GM23248 (cell line): ENCODE results near the gene C16orf92. TPM values are rescaled to one million over a fixed set of nuclear protein-coding genes. Genes with fewer than 3 reads are reported as not detected.

Experiments used
- DNase-seq: peaks from one replicate; pipeline ENCODE4 v3.0.0-alpha.2; 2015
- H2AFZ ChIP-seq: fragments of 200-600 bp; sonication (generic); 2 replicates; pipeline ENCODE4 v1.6.1; 2016; ENCODE audit warnings: antibody characterized with exemption
- H3F3A ChIP-seq: fragments of 200-600 bp; sonication (generic); 2 replicates; pipeline ENCODE4 v1.6.1; 2016; ENCODE audit warnings: mild to moderate bottlenecking, antibody characterized with exemption, mixed run types; ENCODE audit not compliant: insufficient read depth
- H3K27ac ChIP-seq: fragments of 200-600 bp; sonication (generic); 2 replicates; pipeline ENCODE4 v1.5.1; 2016; ENCODE audit warnings: mild to moderate bottlenecking
- H3K27me3 ChIP-seq: fragments of 200-600 bp; sonication (generic); replicated peaks from 2 replicates; pipeline ENCODE4 v1.6.1; 2016; ENCODE audit warnings: mild to moderate bottlenecking; ENCODE audit not compliant: insufficient read depth
- H3K36me3 ChIP-seq: fragments of 200-600 bp; sonication (generic); 2 replicates; pipeline ENCODE4 v1.6.1; 2016; ENCODE audit warnings: low read depth, mild to moderate bottlenecking
- H3K4me1 ChIP-seq: fragments of 200-600 bp; sonication (generic); 2 replicates; pipeline ENCODE4 v1.6.1; 2016; ENCODE audit warnings: mild to moderate bottlenecking; ENCODE audit not compliant: insufficient read depth
- H3K4me2 ChIP-seq: fragments of 200-600 bp; sonication (generic); one replicate; pipeline ENCODE4 v1.6.1; 2016; ENCODE audit warnings: mild to moderate bottlenecking; ENCODE audit not compliant: unreplicated experiment
- H3K4me3 ChIP-seq: fragments of 200-600 bp; sonication (generic); 2 replicates; pipeline ENCODE4 v1.5.1; 2016; ENCODE audit warnings: mild to moderate bottlenecking
- H3K79me2 ChIP-seq: fragments of 200-600 bp; sonication (generic); 2 replicates; pipeline ENCODE4 v1.6.1; 2016; ENCODE audit warnings: mild to moderate bottlenecking; ENCODE audit not compliant: insufficient read depth
- H3K9ac ChIP-seq: fragments of 200-600 bp; sonication (generic); 2 replicates; pipeline ENCODE4 v1.6.1; 2016; ENCODE audit warnings: mild to moderate bottlenecking
- H3K9me2 ChIP-seq: fragments of 200-600 bp; sonication (generic); 2 replicates; pipeline ENCODE4 v1.6.1; 2016; ENCODE audit warnings: mixed run types, mild to moderate bottlenecking, moderate library complexity; ENCODE audit not compliant: insufficient read depth
- H3K9me3 ChIP-seq: fragments of 200-600 bp; sonication (generic); one replicate; pipeline ENCODE4 v1.6.1; 2017; ENCODE audit warnings: low read depth
- H4K20me1 ChIP-seq: fragments of 200-600 bp; sonication (generic); 2 replicates; pipeline ENCODE4 v1.6.0; 2016; ENCODE audit not compliant: insufficient read depth
- EZH2 ChIP-seq: fragments of 200-600 bp; sonication (generic); IDR thresholded peaks from 2 replicates; pipeline ENCODE4 v1.6.1; 2018; ENCODE audit warnings: antibody characterized with exemption, mild to moderate bottlenecking; ENCODE audit not compliant: insufficient read depth, poor library complexity, severe bottlenecking
- EZH2phosphoT487 ChIP-seq: fragments of 200-600 bp; sonication (generic); IDR thresholded peaks from 2 replicates; pipeline ENCODE4 v1.6.1; 2018; ENCODE audit warnings: antibody characterized with exemption, moderate library complexity, mild to moderate bottlenecking, low read depth; ENCODE audit not compliant: insufficient read depth
- WGBS, 2 experiments: methylation state at CpG; one replicate each; pipeline ENCODE4 v1.1.6; 2015 to 2017; ENCODE audit warnings: low lambda C conversion rate in 2 of 2, low coverage in 1 of 2; ENCODE audit errors: missing lambda C conversion rate in 2 of 2; 5-methylcytosine and 5-hydroxymethylcytosine counted together
- in situ Hi-C: fragments of 300-500 bp; cut with MboI; formaldehyde crosslinking; loops from 2 replicates; pipeline ENCODE4 v1.15.0; 2020
- polyA plus RNA-seq: library from polyadenylated mRNA; unstranded; fragments of >200 nt; fragmentation: Nextera tagmentation; extraction: Ambion mirVana; gene quantifications from 2 replicates; pipeline ENCODE4 v1.2.1, GENCODE V29; 2016
- total RNA-seq: library from RNA; depleted of rRNA; stranded (reverse); fragments of >200 nt; shearing (Covaris generic); gene quantifications from 2 replicates; pipeline ENCODE4 v1.2.3, GENCODE V29; 2014

The C16orf92 gene
- total and polyA plus RNA-seq, 2 experiments from 2014 or later = not detected

- no peak for DNase-seq
- H3K79me2 ChIP-seq = 0 out of 2 replicates have a peak, but pooled peaks cover under 1% of the 10 kb centered on the region
- H3K36me3 ChIP-seq = peaks cover 6% of the 10 kb centered on the region; the same call in 1 of the 2 replicates
- peaks cover 10% of the 10 kb centered on the region for H3K4me1 ChIP-seq
- H3K4me3 ChIP-seq = no peak overlapping the region
- H3F3A ChIP-seq = peaks cover 21% of the 10 kb centered on the region
- in situ Hi-C loops = no loop called here
- H3K9me2 ChIP-seq = no peaks in the 10 kb centered on the region
- TF ChIP-seq EZH2phosphoT487 = no peak
- no peak for TF ChIP-seq EZH2
- H3K27me3 ChIP-seq = no peaks in the 10 kb centered on the region
- no peaks in the 10 kb centered on the region for H4K20me1 ChIP-seq
- no peak overlapping the region for H3K27ac ChIP-seq
- H2AFZ ChIP-seq = no peak overlapping the region
- no peak overlapping the region for H3K4me2 ChIP-seq
- no peaks in the 10 kb centered on the region for H3K9me3 ChIP-seq
- 97 to 100% methylated on average over 2 of the region's 2 CpGs for WGBS, 2 experiments
- H3K9ac ChIP-seq = no peak overlapping the region
Measured at GRCh38 chr16:29990034-29990433, 33.0 kb upstream of the C16orf92 start.

GRCh38 chr16:29990883-29991570 is 32.0 kb upstream of the C16orf92 start:
- Histone ChIP-seq H3K27ac (no peak overlapping the region), H2AFZ (no peak overlapping the region)

DNA sequence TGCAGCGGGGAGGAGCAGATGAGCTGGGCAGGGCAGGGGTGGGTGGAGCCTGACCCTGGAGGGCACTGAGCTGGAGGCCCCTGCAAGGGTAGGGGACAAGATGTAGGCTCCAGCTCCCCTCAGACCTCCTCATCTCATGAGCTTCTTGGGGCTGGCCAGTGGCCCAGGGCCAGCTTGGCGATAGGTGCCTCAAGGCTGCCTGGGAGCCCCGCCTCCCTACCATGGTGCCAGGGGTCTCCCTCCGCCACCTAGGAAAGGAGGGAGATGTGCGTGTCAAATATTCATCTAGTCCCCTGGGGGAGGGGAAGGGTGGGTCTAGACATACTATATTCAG is 31.5 kb upstream of the C16orf92 start:
- TF ChIP-seq EZH2phosphoT487 = no peak
- no peak for TF ChIP-seq EZH2
- Histone ChIP-seq H4K20me1 (no peaks in the 10 kb centered on the region), H3K9me3 (no peaks in the 10 kb centered on the region), H3K27ac (no peak overlapping the region), H3K9me2 (no peaks in the 10 kb centered on the region), H2AFZ (no peak overlapping the region), H3F3A (peaks cover 21% of the 10 kb centered on the region), H3K36me3 (peaks cover 4% of the 10 kb centered on the region; the same call in 1 of the 2 replicates), H3K4me1 (peaks cover 10% of the 10 kb centered on the region), H3K9ac (no peak overlapping the region), H3K4me3 (no peak overlapping the region), H3K4me2 (no peak overlapping the region), H3K79me2 (peaks cover 5% of the 10 kb centered on the region), H3K27me3 (no peaks in the 10 kb centered on the region)
- 87 to 89% methylated on average over 5 of the region's 5 CpGs for WGBS, 2 experiments
- in situ Hi-C loops = no loop called here
- no peak for DNase-seq

More at GRCh38 chr16:29990883-29991570, 32.0 kb upstream of the C16orf92 start:
- 90 to 95% methylated on average over 23 to 35 of the region's 35 CpGs for WGBS, 2 experiments
- Histone ChIP-seq H3K79me2 (no peaks in the 10 kb centered on the region), H3K36me3 (peaks cover 4% of the 10 kb centered on the region; the same call in 1 of the 2 replicates), H3K4me1 (peaks cover 10% of the 10 kb centered on the region), H3K4me2 (no peak overlapping the region), H3K4me3 (no peak overlapping the region), H3K9me2 (no peaks in the 10 kb centered on the region), H3F3A (peaks cover 21% of the 10 kb centered on the region), H3K9me3 (no peaks in the 10 kb centered on the region), H3K9ac (no peak overlapping the region), H3K27me3 (no peaks in the 10 kb centered on the region), H4K20me1 (no peaks in the 10 kb centered on the region)
- in situ Hi-C loops = no loop called here
- TF ChIP-seq EZH2 (no peak), EZH2phosphoT487 (no peak)
- DNase-seq = no peak

GRCh38 chr16:29992344-29992967 is 30.5 kb upstream of the C16orf92 start:
- Histone ChIP-seq H3K9ac (no peak overlapping the region), H3K79me2 (peaks cover 14% of the 10 kb centered on the region), H3K4me1 (peaks cover 15% of the 10 kb centered on the region), H3F3A (peaks cover 21% of the 10 kb centered on the region), H3K4me3 (no peak overlapping the region), H2AFZ (no peak overlapping the region), H3K9me2 (no peaks in the 10 kb centered on the region), H3K27ac (no peak overlapping the region), H3K27me3 (no peaks in the 10 kb centered on the region), H3K9me3 (no peaks in the 10 kb centered on the region), H4K20me1 (no peaks in the 10 kb centered on the region), H3K4me2 (no peak overlapping the region), H3K36me3 (peaks cover 4% of the 10 kb centered on the region; the same call in 1 of the 2 replicates)
- in situ Hi-C loops = no loop called here
- TF ChIP-seq EZH2phosphoT487 = no peak
- no peak for TF ChIP-seq EZH2
- DNase-seq = no peak
- WGBS, 2 experiments = 63 to 65% methylated on average over 7 of the region's 7 CpGs
